GM04503 (cell line): ENCODE data around the gene PHB1.
"Not testable (repeated sequence)": the region's sequence is repeated elsewhere in the genome, so short reads cannot be mapped to it uniquely, and the experiment has no call there.

Experiments
- DNase-seq: peaks from one replicate; pipeline ENCODE4 v3.0.0-alpha.2; 2012; ENCODE audit warnings: low read depth

Gene PHB1

GRCh38 chr17:49404906-49405305 is 9.8 kb downstream of the PHB1 start:
- DNase-seq: no peak

- no peak for DNase-seq
Observed at GRCh38 chr17:49404361-49404760, 10.3 kb downstream of the PHB1 start.

- no peak for DNase-seq
Observed at GRCh38 chr17:49403514-49404289, 11.0 kb downstream of the PHB1 start.

- no peak for DNase-seq
Observed at GRCh38 chr17:49402706-49403105, 12.0 kb downstream of the PHB1 start.

GRCh38 chr17:49401971-49402611 is 12.6 kb downstream of the PHB1 start:
- DNase-seq: no peak

- DNase-seq: no peak
Observed at GRCh38 chr17:49399995-49400394, 14.7 kb downstream of the PHB1 start.

- DNase-seq: no peak
Observed at GRCh38 chr17:49397586-49397985, 17.1 kb downstream of the PHB1 start.

GRCh38 chr17:49393491-49394255 is 21.0 kb downstream of the PHB1 start:
- DNase-seq: no peak

GRCh38 chr17:49390548-49391324 is 23.9 kb downstream of the PHB1 start:
- no peak for DNase-seq

GRCh38 chr17:49389514-49390347 is 25.0 kb downstream of the PHB1 start:
- not testable (repeated sequence) for DNase-seq

GRCh38 chr17:49388692-49389513 is 25.8 kb downstream of the PHB1 start:
- no peak for DNase-seq

- DNase-seq: no peak
Observed at GRCh38 chr17:49388290-49388640, 26.4 kb downstream of the PHB1 start.

GRCh38 chr17:49387498-49388289 is 27.0 kb downstream of the PHB1 start:
- DNase-seq: no peak

- no peak for DNase-seq
Observed at GRCh38 chr17:49386373-49386772, 28.3 kb downstream of the PHB1 start.

- DNase-seq: no peak
Observed at GRCh38 chr17:49384951-49385350, 29.7 kb downstream of the PHB1 start.

- DNase-seq: no peak
Observed at GRCh38 chr17:49383060-49383459, 31.6 kb downstream of the PHB1 start.

GRCh38 chr17:49382556-49382955 is 32.1 kb downstream of the PHB1 start:
- no peak for DNase-seq

- no peak for DNase-seq
Observed at GRCh38 chr17:49381793-49382192, 32.9 kb downstream of the PHB1 start.

- no peak for DNase-seq
Observed at GRCh38 chr17:49381033-49381432, 33.6 kb downstream of the PHB1 start.

GRCh38 chr17:49379926-49380325 is 34.8 kb downstream of the PHB1 start:
- no peak for DNase-seq
